Right lung (tissue), 5 donors: Measurements from ENCODE around the gene LRRC2. TPM values are rescaled to one million over a fixed set of nuclear protein-coding genes. Genes with fewer than 3 reads are reported as not detected.
"Not testable (repeated sequence)": the region's sequence is repeated elsewhere in the genome, so short reads cannot be mapped to it uniquely, and the experiment has no call there.

Experiments used
- DNase-seq, 2 donors: peaks; one replicate each; pipeline ENCODE4 v3.0.0-alpha.2; 2013
- polyA plus RNA-seq, 5 donors: library from polyadenylated mRNA; unstranded; fragments of 120-200 nt; gene quantifications; one replicate each; pipeline versions ENCODE4 v1.2.1 to v1.2.3, GENCODE V29; 2013; ENCODE audit warnings: inconsistent platforms in 1 of 5, low replicate concordance in 1 of 5; ENCODE audit not compliant: insufficient read length in 5 of 5, insufficient read depth in 1 of 5

LRRC2 gene
- polyA plus RNA-seq, 5 donors, result 0.37 to 0.86 (median 0.47) TPM

GRCh38 chr3:46535746-46536145 is 30.4 kb downstream of the LRRC2 start:
- no peak for DNase-seq

- no peak for DNase-seq
Observed at GRCh38 chr3:46533091-46533490, 33.0 kb downstream of the LRRC2 start.

- DNase-seq, result no peak
Observed at GRCh38 chr3:46527239-46527638, 38.9 kb downstream of the LRRC2 start.

- DNase-seq, result no peak
Observed at GRCh38 chr3:46524832-46525231, 41.3 kb downstream of the LRRC2 start.

GRCh38 chr3:46524008-46524407 is 42.1 kb downstream of the LRRC2 start:
- no peak for DNase-seq

- no peak for DNase-seq
Observed at GRCh38 chr3:46523556-46523955, 42.5 kb downstream of the LRRC2 start.

GRCh38 chr3:46522201-46522600 is 43.9 kb downstream of the LRRC2 start:
- not testable (repeated sequence) for DNase-seq

- no peak for DNase-seq
Observed at GRCh38 chr3:46521096-46521495, 45.0 kb downstream of the LRRC2 start.

- DNase-seq, result no peak
Observed at GRCh38 chr3:46520531-46520930, 45.6 kb downstream of the LRRC2 start.

- no peak for DNase-seq
Observed at GRCh38 chr3:46519952-46520351, 46.1 kb downstream of the LRRC2 start.

GRCh38 chr3:46517784-46518181 is 48.3 kb downstream of the LRRC2 start:
- DNase-seq, result no peak

- no peak for DNase-seq
Observed at GRCh38 chr3:46517016-46517783, 48.9 kb downstream of the LRRC2 start.

GRCh38 chr3:46516521-46516920 is 49.6 kb downstream of the LRRC2 start:
- DNase-seq, result no peak

- DNase-seq, result no peak
Observed at GRCh38 chr3:46512191-46512749, 53.8 kb downstream of the LRRC2 start.

GRCh38 chr3:46509661-46510187 is 56.4 kb downstream of the LRRC2 start:
- DNase-seq, result no peak

GRCh38 chr3:46508850-46509591 is 57.1 kb downstream of the LRRC2 start:
- DNase-seq, result no peak

- no peak for DNase-seq
Observed at GRCh38 chr3:46506526-46506925, 59.6 kb downstream of the LRRC2 start.

- no peak for DNase-seq
Observed at GRCh38 chr3:46505953-46506352, 60.1 kb downstream of the LRRC2 start.

GRCh38 chr3:46504789-46505188 is 61.3 kb downstream of the LRRC2 start:
- DNase-seq, result no peak

GRCh38 chr3:46503200-46503874 is 62.8 kb downstream of the LRRC2 start:
- DNase-seq, result no peak

- DNase-seq, result no peak
Observed at GRCh38 chr3:46501702-46502101, 64.4 kb downstream of the LRRC2 start.
